NCI-H2081 treated with DMSO at 0.1 percent for 48 hours (cell line): Measurements from ENCODE around the gene PRKACB.

ENCODE experiments used
- DNase-seq: peaks from one replicate; lab custom pipeline; 2025; lab: John Stamatoyannopoulos, UW

Gene PRKACB

DNA sequence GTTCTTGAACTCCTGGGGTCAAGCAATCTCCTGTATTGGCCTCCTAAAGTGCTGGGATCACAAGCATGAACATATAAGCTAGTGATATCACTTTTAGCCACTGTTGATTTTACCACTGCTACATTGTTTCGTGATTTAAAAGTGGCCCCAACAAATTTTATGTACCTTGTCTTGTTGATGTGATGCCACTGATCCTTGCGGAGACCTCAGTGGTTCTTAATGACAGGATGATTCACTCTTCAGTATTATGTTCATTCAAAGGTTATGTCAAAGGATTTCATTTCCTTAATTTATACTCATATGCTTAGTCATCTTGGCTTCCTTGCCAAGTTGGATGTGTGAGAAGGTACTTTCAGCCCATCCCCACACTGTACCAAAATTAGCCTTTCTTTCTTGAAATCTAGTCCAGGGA lies 12.1 kb downstream of the PRKACB start:
- no peak for DNase-seq

DNA sequence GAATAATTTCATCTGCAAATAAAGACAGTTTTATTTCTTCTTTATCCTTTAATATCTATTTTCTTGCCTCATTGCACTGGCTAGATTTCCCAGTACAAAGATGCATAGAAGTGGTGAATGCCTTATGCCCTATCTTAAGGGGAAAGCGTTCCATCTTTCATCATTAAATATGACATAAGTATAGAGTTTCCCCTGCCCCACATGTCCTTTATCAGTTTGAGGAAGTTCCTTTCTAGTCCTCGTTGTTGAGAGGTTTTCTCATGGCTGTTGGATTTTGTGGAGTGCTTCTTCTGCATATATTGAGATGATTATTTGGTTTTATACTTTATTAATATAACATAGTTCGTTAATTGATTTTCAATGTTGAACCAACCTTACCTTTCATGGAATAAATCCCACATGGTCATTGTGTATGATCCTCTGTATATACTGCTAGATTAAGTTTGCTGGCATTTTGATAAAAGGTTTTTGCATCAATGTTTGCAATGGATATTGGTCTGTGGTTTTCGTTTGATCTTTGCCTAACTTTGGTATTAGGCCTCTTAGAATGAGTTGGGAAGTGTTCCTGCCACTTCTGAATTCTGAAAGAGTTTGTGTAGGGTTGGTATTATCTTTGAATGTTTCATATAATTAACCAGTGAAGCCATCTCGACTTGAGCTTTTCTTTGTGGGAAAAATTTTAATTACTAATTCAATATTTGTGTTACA lies 15.6 kb downstream of the PRKACB start:
- DNase-seq: no peak

- no peak for DNase-seq
Observed at GRCh38 chr1:84162295-84162694, 18.2 kb downstream of the PRKACB start.

DNA sequence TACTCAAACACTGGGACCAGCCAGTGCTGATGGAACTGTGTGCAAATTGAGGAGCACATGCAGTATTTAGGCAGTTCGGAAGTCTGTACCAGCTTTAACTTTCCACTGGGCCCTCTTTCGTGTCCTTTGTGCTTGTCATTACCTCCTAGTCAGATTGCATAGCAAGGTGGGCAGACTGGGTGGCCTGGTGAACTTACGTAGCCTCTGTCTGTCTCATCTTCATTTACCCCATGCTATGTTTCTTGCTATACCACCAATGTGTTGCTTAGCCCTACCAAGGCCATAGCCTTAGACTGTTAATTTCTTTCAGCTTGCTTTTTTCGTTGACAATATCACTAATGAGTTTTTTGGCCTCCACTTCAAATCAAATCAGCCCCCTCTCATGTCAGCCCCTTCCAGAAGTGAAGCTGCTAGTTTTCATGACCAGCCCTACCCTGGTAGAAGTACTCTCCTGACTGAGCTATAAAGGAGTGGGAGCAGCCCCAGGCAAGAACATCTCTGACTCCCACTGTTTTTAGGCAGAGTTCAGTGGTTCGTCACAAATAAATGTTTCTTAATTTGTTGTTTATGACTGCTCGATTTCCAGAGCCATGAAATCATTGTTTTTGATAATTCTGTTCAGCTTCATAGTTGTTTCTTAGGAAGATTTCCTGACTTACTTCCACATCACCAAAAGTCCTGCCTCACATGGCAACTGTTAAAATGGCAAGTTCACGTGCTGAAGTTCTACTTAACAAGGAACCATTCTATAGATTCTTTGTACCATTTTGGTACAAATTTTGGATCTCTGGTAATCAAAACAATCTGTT lies 19.3 kb downstream of the PRKACB start:
- DNase-seq: no peak

GRCh38 chr1:84164161-84164560 lies 20.1 kb downstream of the PRKACB start:
- peak; percentile 49 for DNase-seq

- peak; percentile 71 for DNase-seq
Observed at GRCh38 chr1:84164567-84165021, 20.5 kb downstream of the PRKACB start.

DNA sequence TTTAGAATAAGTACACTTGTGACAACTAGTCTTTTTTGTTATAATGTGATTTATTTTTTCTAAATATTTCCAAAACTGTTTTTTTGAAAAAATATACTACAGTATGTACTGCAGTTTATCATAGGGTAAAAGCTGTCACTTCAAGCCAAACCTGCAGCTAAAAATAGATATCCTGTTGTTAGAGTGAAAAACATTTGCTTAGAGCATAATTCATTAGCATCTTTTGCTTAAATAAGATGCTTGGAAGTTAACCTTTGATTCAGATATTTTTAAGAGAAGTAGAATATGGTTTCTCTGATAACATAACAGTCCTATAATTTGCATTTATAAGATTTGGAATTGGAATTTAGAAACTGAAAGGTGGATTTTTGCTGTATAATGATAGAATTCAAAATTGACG lies 21.5 kb downstream of the PRKACB start:
- no peak for DNase-seq

- no peak for DNase-seq
Observed at GRCh38 chr1:84166797-84167196, 22.7 kb downstream of the PRKACB start.

DNA sequence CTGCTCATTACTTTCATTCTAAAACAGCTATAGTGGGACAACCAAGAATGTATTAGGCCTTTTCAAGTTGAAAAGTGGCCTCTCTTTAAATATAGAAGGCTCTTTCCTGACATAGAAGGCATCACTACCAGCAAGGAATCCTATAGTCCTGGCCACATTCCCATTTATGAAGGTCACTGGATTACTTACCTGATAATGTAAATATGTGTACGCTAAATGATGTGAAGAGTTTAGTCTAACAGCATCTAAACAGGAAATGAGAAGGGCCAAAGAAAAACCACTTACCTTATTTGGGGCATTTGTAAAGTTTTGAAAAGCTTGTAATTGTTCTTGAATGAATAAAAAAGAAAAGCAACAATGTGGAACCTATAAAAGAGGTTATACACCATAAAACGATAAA lies 24.7 kb downstream of the PRKACB start:
- no peak for DNase-seq

DNA sequence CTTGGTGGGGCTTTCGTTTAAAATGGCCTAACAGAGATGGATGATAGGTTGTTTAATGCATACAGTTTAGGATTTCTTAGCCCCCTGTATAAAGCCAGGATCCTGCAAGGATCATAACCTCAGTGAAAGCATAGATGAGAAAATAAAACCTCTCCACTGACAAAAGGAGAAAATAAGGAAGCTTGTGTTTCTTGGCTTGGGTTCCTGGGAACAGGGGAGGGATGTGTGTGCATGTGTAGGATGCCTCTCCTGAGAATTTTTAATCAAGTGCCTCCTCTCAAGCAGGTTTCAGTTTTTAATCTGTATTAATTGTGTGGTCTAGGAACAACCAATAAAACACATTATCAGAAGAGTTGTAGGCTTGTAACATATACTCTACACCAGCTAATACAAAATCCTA lies 26.1 kb downstream of the PRKACB start:
- no peak for DNase-seq

- no peak for DNase-seq
Observed at GRCh38 chr1:84171481-84171880, 27.4 kb downstream of the PRKACB start.

GRCh38 chr1:84174051-84174556 lies 30.0 kb downstream of the PRKACB start:
- DNase-seq: no peak

DNA sequence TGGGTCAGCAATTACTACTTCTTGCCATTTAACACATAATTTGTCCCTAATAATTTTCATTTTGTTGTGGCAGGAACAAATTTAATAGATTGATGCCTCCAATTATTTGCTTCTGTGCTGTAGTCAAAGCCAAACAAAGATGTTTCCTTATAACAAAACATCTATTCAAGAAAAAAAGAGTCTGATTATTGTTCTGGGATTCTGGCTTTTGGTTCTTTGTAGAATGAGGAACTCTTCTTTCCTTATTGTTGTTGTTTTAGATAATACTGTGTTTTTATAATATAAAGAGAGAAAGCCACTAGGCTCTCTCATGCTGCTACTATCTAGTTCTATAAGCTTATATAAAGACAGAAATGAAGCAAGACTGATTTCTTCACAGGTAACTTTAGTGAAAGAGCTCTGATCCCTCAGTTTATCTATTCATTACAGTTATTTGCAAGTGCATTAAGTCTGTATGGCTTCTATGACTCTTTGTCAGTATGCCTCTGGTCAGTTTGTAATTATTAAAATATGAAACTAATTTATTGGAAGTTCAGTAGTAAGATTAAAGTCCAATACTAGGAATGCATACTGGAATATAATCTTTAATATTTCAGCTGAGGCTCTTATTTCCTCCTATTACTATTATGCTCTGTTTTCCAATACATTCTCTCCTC lies 37.4 kb downstream of the PRKACB start:
- no peak for DNase-seq

DNA sequence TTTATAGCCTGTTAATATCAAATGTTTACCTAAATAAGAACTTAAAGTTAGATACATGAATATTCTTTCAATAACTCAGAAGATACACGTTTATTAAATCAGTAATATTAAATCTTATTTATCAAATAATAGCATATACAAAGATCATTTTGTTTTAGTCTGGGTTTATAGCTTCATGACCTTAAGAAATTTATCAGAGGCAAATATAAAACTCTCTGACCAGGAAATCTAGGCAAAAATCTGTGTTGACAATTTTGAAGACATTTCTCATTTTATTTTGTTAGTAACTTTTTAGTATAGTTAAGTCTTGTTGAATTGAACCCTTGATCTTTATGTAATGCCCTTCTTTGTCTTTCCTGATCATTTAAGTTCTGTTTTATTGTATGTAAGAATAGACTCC lies 46.4 kb downstream of the PRKACB start:
- DNase-seq: no peak

GRCh38 chr1:84192681-84193080 lies 48.6 kb downstream of the PRKACB start:
- no peak for DNase-seq

DNA sequence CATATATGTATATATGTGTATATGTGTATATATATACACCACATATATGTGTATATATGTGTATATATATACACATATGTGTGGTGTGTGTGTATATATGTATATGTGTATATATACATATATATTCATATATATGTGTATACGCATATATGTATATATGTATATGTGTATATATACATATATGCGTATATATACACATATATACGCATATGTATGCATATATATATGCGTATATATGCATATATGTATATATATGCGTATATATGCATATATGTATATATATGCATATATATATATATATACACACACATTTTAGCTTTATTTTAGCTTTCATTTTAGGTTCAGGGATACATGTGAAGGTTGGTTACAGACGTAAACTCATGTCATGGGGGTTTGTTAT lies 54.8 kb downstream of the PRKACB start:
- DNase-seq: no peak

GRCh38 chr1:84199257-84199656 lies 55.2 kb downstream of the PRKACB start:
- DNase-seq: no peak

GRCh38 chr1:84202126-84202525 lies 58.1 kb downstream of the PRKACB start:
- DNase-seq: no peak

GRCh38 chr1:84206375-84206774 lies 62.3 kb downstream of the PRKACB start:
- DNase-seq: no peak

- no peak for DNase-seq
Observed at GRCh38 chr1:84208935-84209334, 64.9 kb downstream of the PRKACB start.

- no peak for DNase-seq
Observed at GRCh38 chr1:84214115-84214956, 70.3 kb downstream of the PRKACB start.

DNA sequence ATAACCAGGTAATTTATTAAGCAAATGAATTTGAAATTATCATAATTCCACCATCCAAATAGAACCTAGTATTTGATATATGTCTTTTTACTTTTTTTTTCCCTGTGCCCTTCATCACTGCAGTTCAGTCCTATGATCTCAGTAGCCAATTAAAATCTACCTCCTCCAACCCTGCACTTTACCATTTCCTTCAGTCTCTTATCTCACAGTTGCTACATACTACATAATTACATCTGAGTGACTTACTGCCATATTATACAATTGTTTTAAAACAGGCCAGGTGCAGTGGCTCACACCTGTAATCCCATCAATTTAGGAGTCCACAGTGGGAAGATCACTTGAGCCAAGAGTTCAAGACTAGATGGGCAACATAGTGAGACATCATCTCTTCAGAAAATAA lies 73.2 kb downstream of the PRKACB start:
- DNase-seq: no peak
